Suprapubic skin (tissue), 4 donors: ENCODE measurements around the gene THSD7A.

ENCODE experiments used
- POLR2A ChIP-seq, 2 donors: fragments of 450-650 bp; IDR thresholded peaks; one replicate each; pipeline ENCODE4 v1.6.1; 2017; ENCODE audit warnings: antibody characterized with exemption in 2 of 2, mild to moderate bottlenecking in 2 of 2, moderate library complexity in 2 of 2
- POLR2AphosphoS5 ChIP-seq, 3 donors: sonication (generic); formaldehyde crosslinking; IDR thresholded peaks; one replicate each; pipeline ENCODE4 v1.6.1; 2017; ENCODE audit warnings: antibody characterized with exemption in 3 of 3
- TF ChIP-seq, protein P1 (sequence below), 2 donors: fragments of 200-600 bp in 1 of 2; fragments of 450-650 bp in 1 of 2; sonication (generic) in 1 of 2; IDR thresholded peaks; one replicate each; pipeline ENCODE4 v1.5.1; 2016 to 2019; ENCODE audit warnings: antibody characterized with exemption in 2 of 2, mild to moderate bottlenecking in 1 of 2, moderate library complexity in 1 of 2

DNA sequence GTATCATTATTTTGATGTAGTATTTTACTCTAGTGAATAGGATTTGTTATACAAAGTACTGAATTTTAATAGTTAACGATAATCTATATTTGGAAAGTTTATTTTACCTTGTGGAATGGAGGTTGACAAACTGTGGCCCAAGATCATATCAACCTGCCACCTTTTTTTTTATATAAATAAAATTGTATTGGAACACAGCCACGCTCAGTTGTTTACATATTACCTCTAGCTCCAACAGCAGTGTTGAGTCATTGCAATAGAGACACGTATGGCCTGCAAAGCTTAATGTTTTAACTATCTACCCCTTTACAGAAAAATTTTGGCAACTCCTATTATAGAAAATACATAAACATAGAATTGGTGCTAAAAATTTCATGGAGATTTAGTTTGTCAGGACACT lies 239.3 kb downstream of the THSD7A start:
- TF ChIP-seq, protein P1, sequence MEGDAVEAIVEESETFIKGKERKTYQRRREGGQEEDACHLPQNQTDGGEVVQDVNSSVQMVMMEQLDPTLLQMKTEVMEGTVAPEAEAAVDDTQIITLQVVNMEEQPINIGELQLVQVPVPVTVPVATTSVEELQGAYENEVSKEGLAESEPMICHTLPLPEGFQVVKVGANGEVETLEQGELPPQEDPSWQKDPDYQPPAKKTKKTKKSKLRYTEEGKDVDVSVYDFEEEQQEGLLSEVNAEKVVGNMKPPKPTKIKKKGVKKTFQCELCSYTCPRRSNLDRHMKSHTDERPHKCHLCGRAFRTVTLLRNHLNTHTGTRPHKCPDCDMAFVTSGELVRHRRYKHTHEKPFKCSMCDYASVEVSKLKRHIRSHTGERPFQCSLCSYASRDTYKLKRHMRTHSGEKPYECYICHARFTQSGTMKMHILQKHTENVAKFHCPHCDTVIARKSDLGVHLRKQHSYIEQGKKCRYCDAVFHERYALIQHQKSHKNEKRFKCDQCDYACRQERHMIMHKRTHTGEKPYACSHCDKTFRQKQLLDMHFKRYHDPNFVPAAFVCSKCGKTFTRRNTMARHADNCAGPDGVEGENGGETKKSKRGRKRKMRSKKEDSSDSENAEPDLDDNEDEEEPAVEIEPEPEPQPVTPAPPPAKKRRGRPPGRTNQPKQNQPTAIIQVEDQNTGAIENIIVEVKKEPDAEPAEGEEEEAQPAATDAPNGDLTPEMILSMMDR (IDR thresholded peaks at IDR 0.05): no peak
- TF ChIP-seq POLR2AphosphoS5 (IDR thresholded peaks at IDR 0.05) (no peak), POLR2A (IDR thresholded peaks at IDR 0.05) (no peak)
